Measurements from ENCODE around the gene HMCN1. TPM values are rescaled to one million over a fixed set of nuclear protein-coding genes. Genes with fewer than 3 reads are reported as not detected.

Gene HMCN1
- total and polyA plus RNA-seq, 2 donors (not counting 1 experiment from before 2014, with no cell fraction given) = 6.8 to 21.0 TPM

DNA sequence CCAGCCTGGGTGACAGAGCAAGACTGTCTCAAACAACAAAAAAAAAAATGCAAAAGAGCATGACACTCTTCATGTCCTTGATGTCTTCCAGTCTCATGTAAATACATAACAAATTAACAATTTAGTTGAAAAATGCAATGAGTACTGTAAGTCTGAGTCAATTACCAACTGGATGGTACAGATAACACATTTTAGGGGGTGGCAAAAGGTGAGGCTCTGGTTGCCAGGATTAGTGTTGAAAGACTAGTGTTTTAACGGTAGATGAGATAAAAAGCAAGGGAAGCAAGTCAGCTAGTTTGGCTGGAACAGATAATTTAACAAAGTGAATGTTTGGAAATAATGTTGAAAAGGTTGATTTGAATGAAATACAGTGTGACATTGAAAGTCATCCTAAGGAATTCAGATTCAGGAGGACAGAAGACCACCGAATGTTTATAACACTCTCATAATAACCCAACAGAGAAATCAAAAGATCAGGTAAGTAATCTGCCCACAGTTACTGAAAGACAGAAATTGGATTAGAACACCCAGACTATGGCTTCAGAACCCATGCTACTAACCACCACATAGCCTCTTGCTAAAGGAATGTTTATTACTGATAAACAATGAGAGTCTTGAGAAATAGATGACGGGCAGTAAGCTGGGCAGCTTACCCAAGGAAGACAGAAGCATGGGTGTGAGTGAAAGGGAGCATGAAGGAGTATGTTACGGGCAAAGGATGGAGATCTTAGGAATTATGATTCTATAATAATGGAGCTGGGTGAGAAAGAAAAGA is 312.4 kb downstream of the HMCN1 start:
- no peak overlapping the region for H2AFZ ChIP-seq (ENCODE audit: low read length)
- no peaks in the 10 kb centered on the region for H4K20me1 ChIP-seq (ENCODE audit: control insufficient read depth, extremely low read depth, insufficient read depth, low read length)
- TF ChIP-seq, protein P1, sequence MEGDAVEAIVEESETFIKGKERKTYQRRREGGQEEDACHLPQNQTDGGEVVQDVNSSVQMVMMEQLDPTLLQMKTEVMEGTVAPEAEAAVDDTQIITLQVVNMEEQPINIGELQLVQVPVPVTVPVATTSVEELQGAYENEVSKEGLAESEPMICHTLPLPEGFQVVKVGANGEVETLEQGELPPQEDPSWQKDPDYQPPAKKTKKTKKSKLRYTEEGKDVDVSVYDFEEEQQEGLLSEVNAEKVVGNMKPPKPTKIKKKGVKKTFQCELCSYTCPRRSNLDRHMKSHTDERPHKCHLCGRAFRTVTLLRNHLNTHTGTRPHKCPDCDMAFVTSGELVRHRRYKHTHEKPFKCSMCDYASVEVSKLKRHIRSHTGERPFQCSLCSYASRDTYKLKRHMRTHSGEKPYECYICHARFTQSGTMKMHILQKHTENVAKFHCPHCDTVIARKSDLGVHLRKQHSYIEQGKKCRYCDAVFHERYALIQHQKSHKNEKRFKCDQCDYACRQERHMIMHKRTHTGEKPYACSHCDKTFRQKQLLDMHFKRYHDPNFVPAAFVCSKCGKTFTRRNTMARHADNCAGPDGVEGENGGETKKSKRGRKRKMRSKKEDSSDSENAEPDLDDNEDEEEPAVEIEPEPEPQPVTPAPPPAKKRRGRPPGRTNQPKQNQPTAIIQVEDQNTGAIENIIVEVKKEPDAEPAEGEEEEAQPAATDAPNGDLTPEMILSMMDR (conservative IDR thresholded peaks at IDR 0.05 in 1 of 2, IDR thresholded peaks at IDR 0.05 in 1 of 2; ENCODE audit: low read depth in 1 of 2, low read length in 2 of 2) = no peak
- TF ChIP-seq EZH2 (IDR thresholded peaks at IDR 0.05; ENCODE audit: low read length, missing control alignments) = no peak
- H3K36me3 ChIP-seq (ENCODE audit: control insufficient read depth, insufficient read depth, low read length) = no peaks in the 10 kb centered on the region
- H3K27me3 ChIP-seq (ENCODE audit: control insufficient read depth, insufficient read depth, low read length) = no peaks in the 10 kb centered on the region
- H3K4me3 ChIP-seq (replicated peaks in 1 of 4; ENCODE audit: control extremely low read depth in 1 of 4, insufficient read depth in 1 of 4, low read depth in 3 of 4, low read length in 4 of 4) = no peak overlapping the region
- H3K27ac ChIP-seq (ENCODE audit: insufficient read depth, low read length) = no peak overlapping the region
- no peaks in the 10 kb centered on the region for H3K4me1 ChIP-seq (ENCODE audit: control insufficient read depth, extremely low read depth, insufficient read depth, low read length)
- DNase-seq (ENCODE audit: low read depth in 2 of 2) = no peak
- H3K9me3 ChIP-seq (ENCODE audit: control insufficient read depth, insufficient read depth, low read depth, low read length) = no peaks in the 10 kb centered on the region
- no peaks in the 10 kb centered on the region for H3K79me2 ChIP-seq (ENCODE audit: control insufficient read depth, insufficient read depth, low read length)
- H3K9ac ChIP-seq (ENCODE audit: insufficient read depth, low read length) = no peak overlapping the region
- no peak overlapping the region for H3K4me2 ChIP-seq (ENCODE audit: extremely low read depth, insufficient read depth, low read length)

GRCh38 chr1:186050360-186050759 is 316.2 kb downstream of the HMCN1 start:
- H3K9me3 ChIP-seq (ENCODE audit: control insufficient read depth, insufficient read depth, low read depth, low read length) = no peaks in the 10 kb centered on the region
- peak; percentile 15 to 37 for DNase-seq (ENCODE audit: low read depth in 2 of 2)
- no peak overlapping the region for H3K4me2 ChIP-seq (ENCODE audit: extremely low read depth, insufficient read depth, low read length)
- TF ChIP-seq, protein P1 (conservative IDR thresholded peaks at IDR 0.05 in 1 of 2, IDR thresholded peaks at IDR 0.05 in 1 of 2; ENCODE audit: low read depth in 1 of 2, low read length in 2 of 2) = no peak
- TF ChIP-seq EZH2 (IDR thresholded peaks at IDR 0.05; ENCODE audit: low read length, missing control alignments) = no peak
- no peaks in the 10 kb centered on the region for H4K20me1 ChIP-seq (ENCODE audit: control insufficient read depth, extremely low read depth, insufficient read depth, low read length)
- H3K79me2 ChIP-seq (ENCODE audit: control insufficient read depth, insufficient read depth, low read length) = no peaks in the 10 kb centered on the region
- H3K27ac ChIP-seq (ENCODE audit: insufficient read depth, low read length) = no peak overlapping the region
- H3K36me3 ChIP-seq (ENCODE audit: control insufficient read depth, insufficient read depth, low read length) = no peaks in the 10 kb centered on the region
- no peaks in the 10 kb centered on the region for H3K27me3 ChIP-seq (ENCODE audit: control insufficient read depth, insufficient read depth, low read length)
- H3K4me3 ChIP-seq (replicated peaks in 1 of 4; ENCODE audit: control extremely low read depth in 1 of 4, insufficient read depth in 1 of 4, low read depth in 3 of 4, low read length in 4 of 4) = no peak overlapping the region
- H3K4me1 ChIP-seq (ENCODE audit: control insufficient read depth, extremely low read depth, insufficient read depth, low read length) = no peaks in the 10 kb centered on the region
- H2AFZ ChIP-seq (ENCODE audit: low read length) = no peak overlapping the region
- no peak overlapping the region for H3K9ac ChIP-seq (ENCODE audit: insufficient read depth, low read length)

GRCh38 chr1:186054003-186054402 is 319.8 kb downstream of the HMCN1 start:
- Histone ChIP-seq H4K20me1 (ENCODE audit: control insufficient read depth, extremely low read depth, insufficient read depth, low read length) (no peaks in the 10 kb centered on the region), H2AFZ (ENCODE audit: low read length) (no peak overlapping the region), H3K36me3 (ENCODE audit: control insufficient read depth, insufficient read depth, low read length) (no peaks in the 10 kb centered on the region), H3K79me2 (ENCODE audit: control insufficient read depth, insufficient read depth, low read length) (no peaks in the 10 kb centered on the region), H3K4me1 (ENCODE audit: control insufficient read depth, extremely low read depth, insufficient read depth, low read length) (no peaks in the 10 kb centered on the region), H3K4me2 (ENCODE audit: extremely low read depth, insufficient read depth, low read length) (no peak overlapping the region), H3K27me3 (ENCODE audit: control insufficient read depth, insufficient read depth, low read length) (no peaks in the 10 kb centered on the region), H3K9me3 (ENCODE audit: control insufficient read depth, insufficient read depth, low read depth, low read length) (no peaks in the 10 kb centered on the region), H3K4me3 (replicated peaks in 1 of 4; ENCODE audit: control extremely low read depth in 1 of 4, insufficient read depth in 1 of 4, low read depth in 3 of 4, low read length in 4 of 4) (no peak overlapping the region), H3K9ac (ENCODE audit: insufficient read depth, low read length) (no peak overlapping the region), H3K27ac (ENCODE audit: insufficient read depth, low read length) (no peak overlapping the region)
- TF ChIP-seq, protein P1 (conservative IDR thresholded peaks at IDR 0.05 in 1 of 2, IDR thresholded peaks at IDR 0.05 in 1 of 2; ENCODE audit: low read depth in 1 of 2, low read length in 2 of 2) = no peak
- no peak for TF ChIP-seq EZH2 (IDR thresholded peaks at IDR 0.05; ENCODE audit: low read length, missing control alignments)
- DNase-seq (ENCODE audit: low read depth in 2 of 2) = no peak
